ENCODE data around the gene GANC. TPM values are rescaled to one million over a fixed set of nuclear protein-coding genes. Genes with fewer than 3 reads are reported as not detected.

The GANC gene
- total and polyA plus RNA-seq, 9 of the 15 experiments (the other 6 are each of a cell fraction or from before 2014, with no cell fraction given), result 10.9 to 19.0 (median 14.5) TPM

DNA sequence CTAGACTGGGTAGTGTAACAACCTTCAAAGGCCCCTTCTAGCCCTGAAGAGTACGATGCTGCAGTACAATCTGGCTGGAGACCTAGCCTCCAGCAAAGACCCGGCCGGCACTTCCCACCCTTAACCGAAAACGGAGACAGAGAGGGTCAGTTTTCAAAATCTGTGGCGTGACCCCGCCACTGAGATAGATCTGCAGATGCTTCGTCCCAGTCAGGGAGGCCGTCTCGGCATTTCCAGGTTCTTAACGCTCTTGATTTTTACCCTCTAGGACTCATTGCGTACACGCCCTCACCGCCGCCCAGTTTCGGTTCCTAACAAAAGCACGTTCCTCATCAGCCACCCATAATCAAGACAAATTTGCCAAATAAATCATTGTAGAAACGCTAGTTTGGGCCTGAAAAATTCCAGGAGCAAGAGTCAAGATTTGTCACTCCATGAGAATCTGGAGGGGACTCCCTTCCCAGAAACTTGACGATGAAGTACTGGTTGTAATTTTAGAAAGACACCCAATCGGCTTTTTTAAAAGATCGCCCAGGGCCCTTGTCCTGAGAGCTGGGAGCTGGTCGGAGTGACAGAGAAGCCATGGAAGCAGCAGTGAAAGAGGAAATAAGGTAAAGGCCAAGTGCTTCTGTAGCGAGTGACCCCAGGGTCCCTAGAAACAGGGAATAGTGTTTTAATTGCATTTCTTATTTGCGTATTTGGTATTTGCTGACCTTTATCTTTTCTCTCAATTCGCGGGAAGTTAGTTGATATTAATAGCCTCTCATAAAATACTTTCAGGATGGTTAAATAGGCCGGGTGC, 1.1 kb downstream of the GANC start (continued):
- TF ChIP-seq, protein P1, sequence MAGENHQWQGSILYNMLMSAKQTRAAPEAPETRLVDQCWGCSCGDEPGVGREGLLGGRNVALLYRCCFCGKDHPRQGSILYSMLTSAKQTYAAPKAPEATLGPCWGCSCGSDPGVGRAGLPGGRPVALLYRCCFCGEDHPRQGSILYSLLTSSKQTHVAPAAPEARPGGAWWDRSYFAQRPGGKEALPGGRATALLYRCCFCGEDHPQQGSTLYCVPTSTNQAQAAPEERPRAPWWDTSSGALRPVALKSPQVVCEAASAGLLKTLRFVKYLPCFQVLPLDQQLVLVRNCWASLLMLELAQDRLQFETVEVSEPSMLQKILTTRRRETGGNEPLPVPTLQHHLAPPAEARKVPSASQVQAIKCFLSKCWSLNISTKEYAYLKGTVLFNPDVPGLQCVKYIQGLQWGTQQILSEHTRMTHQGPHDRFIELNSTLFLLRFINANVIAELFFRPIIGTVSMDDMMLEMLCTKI (IDR thresholded peaks at IDR 0.05; ENCODE audit: partially characterized antibody), result no peak
- no peak for TF ChIP-seq MCM3 (IDR thresholded peaks at IDR 0.05)

DNA sequence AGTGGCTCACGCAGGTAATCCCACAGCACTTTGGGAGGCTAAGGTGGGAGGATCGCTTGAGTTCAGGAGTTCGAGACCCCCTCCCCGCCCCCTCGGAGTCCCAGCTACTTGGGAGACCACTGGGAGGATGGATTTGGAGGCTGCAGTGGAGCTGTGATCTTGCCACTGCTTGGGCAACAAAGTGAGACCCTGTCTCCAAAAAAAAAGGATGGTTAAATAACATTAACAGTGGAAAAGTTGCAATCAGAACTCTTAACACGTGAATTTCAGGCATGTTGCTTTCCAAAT, 1.6 kb downstream of the GANC start:
- Histone ChIP-seq H3K79me2 (ENCODE audit: control insufficient read depth, insufficient read depth, low read length) (peaks cover 62% of the 10 kb centered on the region), H3K9me1 (ENCODE audit: control insufficient read depth, insufficient read depth, low read length) (no peaks in the 10 kb centered on the region), H3K27me3 (ENCODE audit: control insufficient read depth in 2 of 2, insufficient read depth in 2 of 2, low read length in 2 of 2) (no peaks in the 10 kb centered on the region), H3K9me3 (replicated peaks; ENCODE audit: control insufficient read depth, insufficient read depth, low read depth, low read length) (no peaks in the 10 kb centered on the region), H3K36me3 (ENCODE audit: control insufficient read depth, insufficient read depth, low read length) (peaks cover 21% of the 10 kb centered on the region), H3K9ac (ENCODE audit: insufficient read depth in 1 of 2, low read depth in 2 of 2, low read length in 2 of 2) (peak overlapping the region; percentile 95), H2AFZ (ENCODE audit: low read depth, low read length) (peak overlapping the region; percentile 92), H3K4me3 (peak overlapping the region; percentile 64), H4K20me1 (replicated peaks; ENCODE audit: control insufficient read depth, insufficient read depth, low read length) (no peaks in the 10 kb centered on the region; the same call in 1 of the 2 replicates), H3K4me2 (ENCODE audit: insufficient read depth, low read length) (peak overlapping the region; percentile 92), H3K4me1 (replicated peaks in 1 of 2; ENCODE audit: control insufficient read depth in 2 of 2, insufficient read depth in 2 of 2, low read length in 2 of 2) (peaks cover 4 to 9% of the 10 kb centered on the region in 2 experiments), H3K27ac (ENCODE audit: extremely low read depth, low read depth, low read length) (peak overlapping the region; percentile 99)
- POLR2A ChIA-PET, result interaction anchor here (1.1 to 1.4 kb wide), 4 partner anchors 9 to 16 kb away, joined by 3 to 4 read pairs (median 4); no protein-coding TSS in a partner anchor
- no peak for ATAC-seq
- intact Hi-C loops (cut with micrococcal nuclease) (no loop called here), in situ Hi-C loops (cut with MboI) (no loop called here)
- TF ChIP-seq ZBED1 (IDR thresholded peaks at IDR 0.05) (no peak), ZBTB7A (IDR thresholded peaks at IDR 0.05; ENCODE audit: borderline replicate concordance, control insufficient read depth, low read depth, low read length) (peak; percentile 38; the same call in 1 of the 2 replicates), FOXP1 (CRISPR knock-in tag; IDR thresholded peaks at IDR 0.05) (0 out of 2 replicates have a peak, but pooled peaks have one; percentile 12), NR4A1 (CRISPR knock-in tag; IDR thresholded peaks at IDR 0.05) (no peak), NR4A1 (tag; IDR thresholded peaks at IDR 0.05) (peak; percentile 24; the same call in 1 of the 2 replicates), RUNX1 (IDR thresholded peaks at IDR 0.05; ENCODE audit: low read depth) (no peak)
- TF ChIP-seq, protein P2, sequence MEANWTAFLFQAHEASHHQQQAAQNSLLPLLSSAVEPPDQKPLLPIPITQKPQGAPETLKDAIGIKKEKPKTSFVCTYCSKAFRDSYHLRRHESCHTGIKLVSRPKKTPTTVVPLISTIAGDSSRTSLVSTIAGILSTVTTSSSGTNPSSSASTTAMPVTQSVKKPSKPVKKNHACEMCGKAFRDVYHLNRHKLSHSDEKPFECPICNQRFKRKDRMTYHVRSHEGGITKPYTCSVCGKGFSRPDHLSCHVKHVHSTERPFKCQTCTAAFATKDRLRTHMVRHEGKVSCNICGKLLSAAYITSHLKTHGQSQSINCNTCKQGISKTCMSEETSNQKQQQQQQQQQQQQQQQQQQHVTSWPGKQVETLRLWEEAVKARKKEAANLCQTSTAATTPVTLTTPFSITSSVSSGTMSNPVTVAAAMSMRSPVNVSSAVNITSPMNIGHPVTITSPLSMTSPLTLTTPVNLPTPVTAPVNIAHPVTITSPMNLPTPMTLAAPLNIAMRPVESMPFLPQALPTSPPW (CRISPR knock-in tag; IDR thresholded peaks at IDR 0.05), result 0 out of 2 replicates have a peak, but pooled peaks have one; percentile 15
- no peak for FAIRE-seq
- 3% methylated on average over 6 of the region's 6 CpGs for WGBS (ENCODE audit: insufficient coverage, low coverage, missing lambda C conversion rate)
- no TSS peak for BruUV-seq (replicated peaks)
- CTCF ChIA-PET (ENCODE audit: low intra/inter-chr PET ratio), result no interaction called here
- DNase-seq (ENCODE audit: extremely low read depth in 1 of 4, low spot score in 3 of 4), result peak in 1 of 4 experiments; percentile 17
